Activated naive CD4-positive, alpha-beta T cell (primary cell): ENCODE results near the gene KCNA10.
"Not testable (repeated sequence)": the region's sequence is repeated elsewhere in the genome, so short reads cannot be mapped to it uniquely, and the experiment has no call there.

Source experiments
- DNase-seq, 4 experiments: peaks; one replicate each; lab custom pipeline; 2025; lab: John Stamatoyannopoulos, UW

The KCNA10 gene

DNA sequence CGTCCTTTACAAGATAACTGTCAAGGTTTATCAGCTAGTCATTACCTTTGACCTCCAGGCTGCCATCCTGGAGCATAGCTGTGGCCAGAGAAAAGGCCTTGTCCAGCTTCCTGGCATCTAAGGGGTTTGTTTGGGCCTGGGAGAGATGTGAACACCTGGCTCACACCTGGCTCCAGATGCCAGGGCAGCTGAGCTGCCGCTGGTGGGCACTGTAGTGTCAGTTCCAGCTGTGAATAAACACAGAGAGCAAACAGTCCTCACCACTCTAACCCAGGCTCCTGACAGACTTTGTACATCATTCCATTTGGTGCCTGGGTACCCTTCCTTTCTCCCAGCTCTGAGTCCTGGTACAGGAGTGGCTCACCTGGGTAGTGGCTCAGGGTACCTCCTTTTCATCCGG is 14.3 kb upstream of the KCNA10 start:
- DNase-seq, result no peak

DNA sequence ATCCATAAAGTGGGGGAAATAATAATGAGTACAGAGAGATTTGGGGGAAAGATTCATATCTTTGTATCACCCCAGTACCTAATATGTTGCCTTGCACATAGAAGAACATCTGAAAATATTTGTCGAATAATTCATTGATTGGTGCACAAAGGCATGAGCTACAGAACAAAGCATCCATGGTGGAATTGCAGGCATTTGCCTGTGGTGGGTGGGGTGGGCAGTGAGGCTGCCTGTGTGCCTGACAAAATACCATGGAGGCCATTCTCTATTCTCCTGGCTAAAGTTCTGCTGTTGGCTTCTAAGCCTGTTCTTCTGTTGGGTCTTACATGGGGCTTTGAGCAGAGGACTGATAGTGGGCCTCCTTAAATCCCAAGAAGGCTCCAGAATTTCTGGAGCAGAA is 10.0 kb upstream of the KCNA10 start:
- DNase-seq, result no peak

DNA sequence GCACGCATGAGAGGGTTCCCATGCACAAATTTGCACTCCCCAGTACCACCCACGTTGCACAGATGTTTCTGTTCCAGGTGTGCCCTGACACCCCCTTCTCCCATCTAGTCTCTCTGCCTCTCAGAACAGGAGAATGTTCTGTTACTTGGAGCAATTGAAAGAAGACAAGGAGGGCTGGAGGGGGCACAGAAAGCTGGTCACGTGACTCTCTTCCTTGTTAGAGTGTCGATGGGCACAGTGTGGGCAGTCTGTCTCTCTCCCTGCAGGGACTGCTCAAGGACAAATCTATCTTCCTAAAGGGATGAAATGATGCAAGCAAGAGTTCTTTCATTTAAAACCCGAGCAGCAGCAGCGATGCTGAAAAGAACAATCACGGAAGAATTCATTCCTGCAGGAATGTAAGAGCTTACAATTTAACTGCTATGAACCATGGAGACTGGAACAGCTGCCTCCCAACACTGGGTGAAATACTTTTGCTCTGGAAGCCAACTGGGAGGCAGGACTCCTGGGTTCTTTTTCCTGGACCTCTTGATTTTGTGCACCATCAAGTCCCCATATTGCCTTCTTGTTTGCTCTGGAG is 7.3 kb upstream of the KCNA10 start:
- DNase-seq, result no peak

DNA sequence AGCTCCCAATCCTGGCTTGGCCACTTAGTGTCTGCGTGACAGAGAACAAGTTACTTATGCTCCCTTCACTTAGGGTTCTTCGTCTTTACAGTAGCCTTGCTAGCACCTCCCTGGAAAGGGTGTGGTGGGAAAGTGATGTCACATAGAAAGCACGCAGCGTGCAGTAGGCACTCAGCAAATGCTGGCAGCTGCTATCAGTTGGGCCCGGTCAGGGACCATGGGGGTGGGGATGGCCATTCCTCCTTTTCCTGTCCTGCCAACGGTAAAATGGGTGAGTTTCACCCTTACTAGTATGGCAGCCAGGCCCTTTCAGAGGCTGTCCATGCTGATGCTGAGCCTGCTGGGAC is 6.2 kb upstream of the KCNA10 start:
- no peak for DNase-seq

DNA sequence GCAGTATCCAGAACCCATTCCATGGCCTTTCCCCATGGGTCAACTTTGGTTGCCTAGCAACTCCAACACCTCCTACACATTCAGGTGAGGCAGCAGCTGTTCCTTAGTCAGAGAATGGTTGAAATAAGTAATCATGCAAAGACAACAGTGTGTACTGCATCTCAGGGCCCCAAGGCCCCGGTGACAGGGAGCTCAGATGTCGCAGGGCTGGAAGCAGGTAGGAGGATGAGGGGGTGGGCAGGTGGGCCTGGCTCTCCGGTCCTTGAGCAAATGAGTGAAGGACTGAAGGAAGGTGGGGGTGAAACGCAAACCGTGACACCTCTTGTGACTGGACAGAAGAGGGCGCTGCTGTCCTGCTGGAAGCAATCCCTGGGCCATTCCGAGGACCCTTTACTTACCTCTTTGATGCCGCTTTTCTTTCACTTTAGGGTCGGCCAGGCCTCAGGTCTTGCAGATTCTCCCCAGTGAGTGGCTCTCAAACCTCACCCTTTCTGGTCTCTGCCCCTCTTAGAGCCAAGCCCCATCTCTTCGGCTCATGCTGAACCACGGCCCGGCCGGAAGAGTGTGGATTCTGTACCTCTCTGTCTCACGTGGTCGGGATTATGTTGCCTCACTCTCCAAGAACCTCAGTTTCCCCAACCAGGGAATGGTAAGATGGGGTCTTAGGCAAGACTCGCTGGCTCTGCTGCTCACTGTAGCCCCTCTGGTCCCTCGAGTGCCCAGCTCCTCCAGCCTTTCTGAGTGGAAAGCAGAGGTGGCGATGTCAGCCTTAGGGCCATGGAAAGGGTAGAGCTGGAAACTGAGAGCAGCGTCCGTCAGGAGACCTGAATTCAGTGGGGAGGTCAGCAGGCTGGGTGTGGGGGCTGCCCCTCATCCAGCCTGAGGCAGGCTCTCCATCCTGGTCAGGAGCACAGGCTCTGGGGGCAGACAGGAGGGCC is 5.6 kb upstream of the KCNA10 start:
- DNase-seq, result no peak

DNA sequence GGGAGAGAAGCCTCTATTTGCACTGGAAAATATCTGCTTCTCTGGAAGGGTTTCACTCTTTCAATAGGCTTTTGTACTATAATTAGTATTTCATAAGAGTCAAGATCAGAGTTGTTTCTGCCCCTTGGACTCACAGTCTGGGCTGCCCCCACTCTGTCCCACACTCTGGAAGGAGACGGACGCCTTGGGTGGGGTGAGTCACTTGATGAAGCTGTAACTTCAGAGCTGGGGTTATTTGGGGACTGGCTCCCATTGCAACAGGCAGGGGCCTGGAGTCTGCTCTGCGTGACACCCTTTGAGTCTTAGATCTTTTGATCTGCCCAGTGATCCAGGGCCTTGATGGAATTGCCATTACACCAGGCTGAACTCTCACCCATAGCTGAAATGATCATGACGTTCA is 4.0 kb upstream of the KCNA10 start:
- DNase-seq, result no peak

DNA sequence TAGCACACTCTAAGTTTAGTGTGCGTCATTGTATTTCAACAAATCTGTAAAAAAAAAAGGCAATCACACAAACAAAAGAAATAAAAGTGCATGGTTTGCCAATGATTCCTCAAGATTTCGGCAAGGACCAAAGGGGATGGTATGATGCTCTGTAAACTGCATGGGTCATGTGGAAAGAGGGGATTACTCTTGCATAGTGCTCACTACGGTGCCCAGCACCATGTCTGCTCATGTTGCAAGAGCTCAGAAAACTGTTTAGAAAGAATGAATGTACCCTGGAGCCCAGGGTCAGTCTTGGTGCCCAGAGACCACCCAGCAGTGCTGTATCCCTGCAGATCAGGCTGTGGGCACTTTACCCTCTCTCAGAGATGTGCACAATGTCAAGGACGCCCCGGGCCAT is 3.6 kb upstream of the KCNA10 start:
- DNase-seq, result no peak

DNA sequence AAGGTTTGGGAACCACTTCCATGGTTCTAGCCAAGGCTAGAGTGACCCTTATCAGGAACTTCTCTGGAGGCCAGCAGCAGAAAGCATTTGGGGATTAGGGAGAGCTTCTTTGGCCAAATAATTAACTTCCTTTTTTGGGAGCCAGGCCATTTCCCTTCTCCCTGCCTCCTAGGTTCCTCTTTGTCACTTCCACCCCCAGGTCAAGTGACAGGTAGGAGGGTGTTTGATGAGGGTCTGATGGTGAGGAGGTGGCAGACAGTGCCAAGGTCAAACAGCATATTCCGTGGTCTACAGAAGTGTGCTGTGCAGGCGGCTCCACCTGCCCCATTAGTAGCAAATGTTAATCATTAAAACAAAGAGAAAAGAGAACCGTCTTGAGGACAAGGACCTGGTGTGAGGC is 1.9 kb upstream of the KCNA10 start:
- no peak for DNase-seq

DNA sequence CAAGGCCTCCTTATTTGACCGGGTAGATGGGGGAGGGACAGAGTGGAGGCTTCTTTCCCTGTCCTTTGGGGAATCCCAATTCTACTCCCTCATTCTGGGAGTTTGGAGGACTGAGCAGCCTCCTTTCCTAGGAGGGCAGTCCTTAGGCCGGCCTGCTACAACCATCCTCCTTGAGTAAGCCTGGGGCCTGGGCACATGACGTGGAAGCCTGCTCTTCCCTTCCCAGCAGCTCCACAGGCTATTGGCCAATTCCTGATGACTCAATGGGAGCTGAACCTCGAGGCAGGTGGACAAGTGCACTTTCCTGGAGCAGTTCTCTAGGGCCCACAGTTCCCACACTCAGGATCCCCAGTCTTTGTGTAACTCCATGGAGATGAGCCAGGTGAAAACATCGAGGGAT is 3.1 kb downstream of the KCNA10 start:
- DNase-seq, result no peak

DNA sequence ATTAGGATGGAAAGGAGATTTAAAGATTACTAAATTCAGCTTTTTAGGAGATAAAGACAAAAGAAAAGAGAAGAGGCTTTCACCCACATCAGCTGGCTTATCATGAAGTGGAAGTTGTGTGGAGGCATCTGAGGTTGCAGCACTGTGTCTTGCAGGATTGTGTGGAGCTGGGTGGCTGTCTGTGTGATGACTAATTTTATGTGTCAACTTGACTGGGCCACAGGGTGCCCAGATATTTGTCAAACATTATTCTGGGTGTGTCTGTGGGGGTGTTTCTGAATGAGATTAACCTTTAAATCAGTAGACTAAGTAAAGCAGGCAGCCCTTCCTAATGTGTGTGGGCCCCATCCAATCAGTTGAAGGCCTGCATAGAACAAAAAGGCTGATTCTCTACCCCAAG is 3.9 kb downstream of the KCNA10 start:
- no peak for DNase-seq

DNA sequence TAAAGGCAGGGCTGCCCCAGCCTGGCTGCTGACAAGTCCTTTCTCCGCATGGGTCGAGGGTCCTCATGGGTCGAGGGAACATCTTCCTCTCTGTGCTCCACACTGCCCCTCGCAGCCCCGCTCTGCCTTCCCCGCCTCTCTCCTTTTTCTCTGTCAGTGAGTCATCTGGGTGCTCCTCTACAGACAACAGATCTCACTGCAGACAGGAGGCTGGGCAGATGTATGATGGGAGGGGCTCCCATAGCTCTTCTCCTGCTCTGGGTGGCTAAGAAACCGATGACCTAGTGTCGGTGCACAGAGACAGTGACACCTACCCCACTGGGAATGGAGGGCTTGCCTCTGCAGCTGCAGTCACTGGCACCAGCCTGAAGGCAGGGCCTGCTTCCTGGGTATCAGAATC is 5.5 kb downstream of the KCNA10 start:
- DNase-seq, result no peak

DNA sequence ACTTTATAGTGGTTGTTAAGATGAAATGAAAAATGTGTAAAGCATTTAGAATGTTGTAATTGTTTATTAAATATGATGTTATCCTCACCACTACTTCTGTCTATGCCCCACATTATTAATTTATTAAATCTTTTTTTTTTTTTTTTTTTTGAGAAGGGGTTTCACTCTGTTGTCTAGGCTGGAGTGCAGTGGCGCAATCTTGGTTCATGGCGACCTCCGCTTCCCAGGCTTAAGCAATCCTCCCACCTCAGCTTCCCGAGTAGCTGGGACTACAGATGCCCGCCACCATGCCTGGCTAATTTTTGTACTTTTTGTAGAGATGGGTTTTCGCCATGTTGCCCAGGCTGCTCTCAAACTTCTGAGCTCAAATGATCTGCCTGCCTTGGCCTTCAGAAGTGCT is 7.5 kb downstream of the KCNA10 start:
- no peak for DNase-seq

DNA sequence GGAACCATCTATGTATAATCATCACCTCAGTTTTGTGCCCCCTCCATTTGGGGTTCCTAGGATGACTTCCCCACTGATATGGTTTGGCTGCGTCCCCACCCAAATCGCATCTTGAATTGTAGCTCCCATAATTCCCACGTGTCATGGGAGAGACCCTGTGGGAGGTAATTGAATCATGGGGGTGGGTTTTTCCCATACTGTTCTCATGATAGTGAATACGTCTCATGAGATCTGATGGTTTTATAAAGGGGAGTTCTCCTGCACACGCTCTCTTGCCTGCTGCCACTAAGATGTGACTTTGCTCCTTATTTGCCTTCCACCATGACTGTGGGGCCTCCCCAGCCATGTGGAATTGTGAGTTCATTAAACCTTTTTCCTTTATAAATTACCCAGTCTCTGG is 8.1 kb downstream of the KCNA10 start:
- DNase-seq, result not testable (repeated sequence)

DNA sequence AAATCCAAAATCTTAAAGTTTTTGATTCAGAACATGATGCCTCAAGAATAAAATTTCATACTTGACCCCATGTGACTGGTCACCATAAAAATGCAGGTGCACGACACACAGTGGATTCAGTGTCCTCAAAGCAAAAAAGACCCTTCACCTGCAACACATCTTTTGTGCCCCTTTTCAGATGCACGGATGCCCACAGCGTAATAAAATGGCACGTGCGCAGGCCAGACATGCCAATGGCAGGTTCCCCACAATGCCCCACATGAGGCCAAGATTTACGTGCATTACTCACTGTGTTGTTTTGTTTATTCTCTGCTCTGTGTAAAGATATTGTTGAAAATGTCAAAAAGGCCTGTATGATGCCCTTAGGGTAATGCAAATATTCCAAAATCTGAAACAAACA is 9.3 kb downstream of the KCNA10 start:
- DNase-seq, result no peak

DNA sequence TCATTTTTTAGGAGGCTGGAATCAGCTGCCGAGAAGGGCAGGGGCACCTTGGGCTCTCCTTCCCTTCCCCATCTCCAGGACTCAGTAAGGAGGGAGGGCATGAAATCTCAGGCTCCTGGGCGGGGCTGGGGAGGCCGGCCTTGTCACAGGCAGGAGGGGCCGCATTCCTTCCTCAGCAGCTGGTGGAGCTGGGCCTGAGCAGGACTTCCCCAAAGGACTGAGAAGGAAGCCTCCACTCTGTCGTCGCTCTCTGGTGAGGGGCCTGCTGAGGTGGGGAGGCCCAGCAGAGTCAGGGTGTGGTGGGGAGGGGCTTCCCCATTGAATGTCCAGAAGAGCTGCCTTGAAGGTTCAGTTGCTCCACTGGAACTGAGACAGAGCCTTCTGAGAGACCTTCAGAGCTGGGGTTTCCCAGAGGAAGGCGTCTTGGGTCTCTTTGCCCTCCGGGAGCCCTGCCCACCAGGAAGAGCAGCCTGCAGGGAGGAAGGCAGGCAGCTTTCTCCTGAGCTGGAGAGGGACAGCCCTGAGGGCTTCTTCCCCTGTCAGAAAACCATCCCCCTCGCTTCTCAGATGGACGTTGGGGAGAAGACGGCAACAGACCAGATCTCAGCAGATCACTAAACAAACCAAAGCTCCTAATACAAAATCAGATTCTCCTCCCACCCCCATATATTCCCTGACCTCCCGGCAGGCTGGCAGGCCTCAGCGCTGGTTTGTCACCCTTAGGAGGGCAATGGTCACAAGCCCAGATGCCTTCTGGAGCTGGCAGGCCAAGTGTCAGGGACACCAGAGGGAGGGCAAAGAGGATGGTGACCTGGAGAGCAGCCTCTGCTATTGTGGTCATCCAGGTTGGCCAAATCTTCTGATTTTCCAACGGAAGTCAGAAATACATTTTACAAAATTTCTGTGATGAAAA is 10.7 kb downstream of the KCNA10 start:
- DNase-seq, result no peak

DNA sequence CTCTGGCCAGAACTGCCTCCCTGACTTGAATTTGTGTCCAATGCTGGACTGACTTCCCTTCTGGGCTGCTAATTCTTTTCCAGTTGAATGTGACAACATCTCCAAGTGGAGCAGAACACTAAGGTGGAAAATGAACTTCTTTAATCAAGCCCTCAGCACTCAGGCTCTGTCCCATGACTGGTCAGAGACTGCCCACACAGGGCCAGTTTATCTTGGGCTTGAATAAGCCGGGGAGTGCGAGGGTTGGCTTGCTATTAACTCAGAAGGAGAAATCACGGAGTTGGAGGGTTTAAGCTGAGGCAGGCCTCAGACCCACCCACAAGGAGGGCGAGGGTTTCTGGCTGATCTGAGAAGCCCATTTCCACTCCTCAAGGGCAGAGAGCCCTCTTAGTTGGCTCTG is 12.4 kb downstream of the KCNA10 start:
- no peak for DNase-seq

DNA sequence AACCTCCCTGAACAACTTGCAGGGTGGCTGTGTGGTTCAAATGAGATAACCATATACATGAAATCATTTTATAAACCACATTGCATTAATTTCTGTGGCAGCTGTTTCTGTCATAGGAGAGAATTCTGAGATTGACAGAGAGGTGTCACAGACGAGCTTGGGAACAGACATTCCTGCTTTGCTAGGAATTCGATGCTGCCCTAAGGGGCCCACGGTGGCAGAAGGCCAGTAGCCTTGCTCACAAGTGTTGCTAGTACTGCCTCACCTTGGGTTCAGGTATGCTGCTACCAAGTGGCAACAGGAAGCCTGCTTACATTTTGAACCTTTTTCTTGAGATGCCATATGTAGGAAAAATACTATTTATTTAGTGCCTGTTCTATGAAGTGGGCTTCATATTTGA is 13.4 kb downstream of the KCNA10 start:
- no peak for DNase-seq

DNA sequence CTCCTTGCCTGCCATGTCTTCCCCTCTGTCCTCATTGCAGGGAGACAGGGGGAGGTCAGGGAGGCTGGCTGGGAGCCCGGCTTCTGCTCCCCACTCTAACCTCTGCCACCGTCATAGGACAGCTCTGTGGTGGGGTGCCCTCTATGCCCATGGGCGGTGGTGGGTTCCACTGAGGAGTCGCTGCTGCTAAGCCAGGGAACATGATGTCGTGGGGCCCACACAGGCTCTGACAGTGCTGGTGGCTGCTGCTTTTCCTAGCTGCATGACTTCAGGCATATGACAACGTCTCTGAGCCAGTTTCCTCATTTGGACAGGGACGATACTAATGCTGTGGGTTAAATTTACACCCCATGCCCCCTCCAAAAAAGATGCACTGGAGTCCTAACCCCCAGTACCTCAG is 14.7 kb downstream of the KCNA10 start:
- no peak for DNase-seq

DNA sequence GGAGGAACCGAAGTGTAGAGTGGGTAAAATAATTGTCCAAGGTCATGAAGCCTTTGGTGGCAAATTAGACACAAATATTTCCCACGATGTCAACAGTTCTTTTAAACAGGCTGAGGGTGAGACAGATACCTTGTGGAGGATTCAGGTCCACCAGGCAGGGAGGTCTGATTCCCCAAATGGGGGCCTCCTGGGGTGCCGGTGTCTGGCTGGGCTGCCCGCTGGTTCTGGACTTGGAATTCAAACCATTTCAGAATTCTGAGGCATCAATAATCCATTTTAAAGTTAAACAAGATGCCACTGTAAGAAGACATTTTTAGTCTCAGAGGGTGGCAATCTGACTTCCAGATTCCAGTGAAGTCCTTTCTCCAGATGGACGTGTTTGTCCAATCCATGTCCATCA is 15.5 kb downstream of the KCNA10 start:
- no peak for DNase-seq

DNA sequence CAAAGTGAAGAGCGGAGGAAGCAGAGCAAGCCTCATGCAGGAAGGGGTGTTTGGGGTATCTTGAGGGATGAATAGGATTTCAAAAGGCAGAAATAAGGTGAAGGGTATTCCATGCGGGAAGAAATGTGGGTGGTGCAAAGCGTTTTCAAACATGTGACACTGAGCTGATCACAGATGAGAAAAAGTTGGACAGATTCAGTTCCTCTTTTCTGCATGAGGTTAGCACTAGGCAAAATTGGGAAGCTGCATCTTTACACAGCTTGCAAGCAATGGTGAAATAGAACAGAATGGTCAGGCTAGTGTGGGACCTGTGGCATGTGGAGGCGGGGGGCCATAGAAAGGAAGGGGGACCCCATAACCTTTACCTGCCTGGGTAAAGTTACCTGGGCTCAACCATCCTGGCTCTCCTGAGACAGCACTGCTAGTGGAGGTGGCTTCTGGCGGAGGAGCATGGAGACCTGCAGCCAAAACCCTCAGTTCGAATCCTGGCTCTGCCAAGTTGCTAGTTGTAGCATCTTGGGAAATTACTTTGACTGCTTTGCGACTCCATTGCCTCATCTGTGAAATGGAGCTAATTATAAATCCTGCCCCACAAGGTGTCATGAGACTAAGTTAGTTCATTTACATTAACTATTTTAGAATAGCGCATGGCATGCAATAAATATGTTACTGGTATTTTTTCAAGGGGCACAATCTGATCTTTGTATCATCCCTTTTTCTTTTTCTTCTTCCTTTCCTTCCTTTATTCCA is 16.4 kb downstream of the KCNA10 start:
- no peak for DNase-seq

DNA sequence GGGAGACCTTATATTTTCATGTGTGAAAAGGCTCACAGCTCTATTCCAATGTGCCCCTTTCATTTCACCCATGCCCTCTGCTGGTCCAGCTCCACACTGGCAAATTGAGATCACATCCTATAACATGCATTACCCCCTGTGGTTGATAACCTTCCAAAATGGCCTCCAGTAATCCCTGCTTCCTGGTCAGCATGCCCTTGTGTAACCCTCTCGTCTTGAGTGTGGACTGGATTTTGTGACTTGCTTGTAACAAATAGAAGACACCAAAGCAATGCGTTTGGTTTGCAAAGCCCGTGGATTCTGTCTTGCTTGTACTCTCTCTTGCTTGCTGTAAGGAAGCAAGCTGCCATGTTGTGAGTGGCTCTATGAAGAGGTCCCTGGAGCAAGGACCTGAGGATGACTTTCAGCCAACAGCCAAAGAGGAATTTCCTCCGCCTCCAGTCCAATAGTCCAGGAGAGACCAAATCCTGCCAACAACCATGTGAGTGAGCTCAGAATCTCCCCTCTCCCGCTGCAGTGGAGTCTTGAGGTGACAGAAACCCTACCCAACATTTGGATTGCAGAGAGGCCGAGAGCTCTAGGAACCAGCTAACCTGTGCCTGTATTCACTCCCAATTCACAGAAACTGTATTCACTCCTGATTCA is 17.4 kb downstream of the KCNA10 start:
- DNase-seq, result no peak

DNA sequence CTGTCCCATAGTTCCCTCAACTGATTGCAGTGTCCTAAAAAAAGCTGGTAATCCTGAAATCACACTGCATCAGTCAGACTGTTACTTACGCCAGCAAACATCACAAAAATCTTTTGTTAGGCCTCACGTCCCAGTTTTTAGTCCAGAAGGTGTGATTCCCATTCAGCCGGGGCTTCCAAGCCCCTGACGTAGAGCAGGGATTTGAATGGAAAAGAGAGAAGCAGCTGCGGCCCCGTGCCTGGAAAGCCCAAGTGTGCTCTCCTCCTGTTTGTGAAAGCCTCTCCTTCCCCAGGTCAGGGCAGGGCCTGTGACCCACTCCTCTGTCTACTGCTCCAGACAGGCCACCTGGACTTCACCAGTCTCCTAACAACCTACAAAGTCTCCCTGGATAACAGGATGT is 20.7 kb downstream of the KCNA10 start:
- DNase-seq, result no peak
